Kidney (tissue), 14 donors: ENCODE data around the gene DNAH17. TPM values are rescaled to one million over a fixed set of nuclear protein-coding genes. Genes with fewer than 3 reads are reported as not detected.
"Not testable (repeated sequence)": the region's sequence is repeated elsewhere in the genome, so short reads cannot be mapped to it uniquely, and the experiment has no call there.

ENCODE experiments used
- DNase-seq, 5 donors: peaks; one replicate each; pipeline ENCODE4 v3.0.0-alpha.2; 2013 to 2020
- FAIRE-seq: peaks from 2 replicates; lab custom pipeline; 2012; peaks lifted over from hg19 to GRCh38; lab: Jason Lieb, UNC
- H3K27ac ChIP-seq, 2 donors: one replicate each; pipeline ENCODE4 v1.7.0; 2013; ENCODE audit warnings: low read depth in 2 of 2, low read length in 2 of 2, inconsistent platforms in 1 of 2
- H3K27me3 ChIP-seq: one replicate; pipeline ENCODE4 v1.7.1; 2013; ENCODE audit warnings: low read length, inconsistent platforms; ENCODE audit not compliant: control insufficient read depth, insufficient read depth
- H3K36me3 ChIP-seq, 3 donors: one replicate each; pipeline versions ENCODE4 v1.7.0 to v1.7.1; 2013; ENCODE audit warnings: low read length in 3 of 3, control low read depth in 1 of 3, inconsistent platforms in 1 of 3; ENCODE audit not compliant: insufficient read depth in 3 of 3, control insufficient read depth in 2 of 3
- H3K4me1 ChIP-seq, 3 donors: one replicate each; pipeline versions ENCODE4 v1.7.0 to v1.7.1; 2013; ENCODE audit warnings: low read length in 3 of 3, inconsistent platforms in 1 of 3, low read depth in 1 of 3; ENCODE audit not compliant: control insufficient read depth in 2 of 3, insufficient read depth in 2 of 3
- H3K4me3 ChIP-seq, 3 donors: one replicate each; pipeline versions ENCODE4 v1.7.0 to v1.8.1; 2013; ENCODE audit warnings: low read length in 3 of 3, control low read depth in 1 of 3, inconsistent platforms in 1 of 3
- H3K9ac ChIP-seq, 3 donors: one replicate each; pipeline versions ENCODE4 v1.7.0 to v1.7.1; 2013; ENCODE audit warnings: low read length in 3 of 3, control low read depth in 1 of 3, inconsistent platforms in 1 of 3
- H3K9me3 ChIP-seq, 3 donors: one replicate each; pipeline versions ENCODE4 v1.7.0 to v1.7.1; 2013; ENCODE audit warnings: low read length in 3 of 3, control low read depth in 1 of 3, inconsistent platforms in 1 of 3; ENCODE audit not compliant: control insufficient read depth in 2 of 3, insufficient read depth in 1 of 3
- CTCF ChIP-seq: IDR thresholded peaks from 3 replicates; pipeline ENCODE4 v1.5.1; 2012; ENCODE audit warnings: mild to moderate bottlenecking, moderate library complexity, borderline replicate concordance; ENCODE audit not compliant: insufficient read depth; ENCODE audit errors: extremely low read depth
- intact Hi-C: fragments of 100-400 bp; cut with DNase I; formaldehyde crosslinking; loops from one replicate; pipeline ENCODE4 v1.11.1; 2022
- polyA plus RNA-seq: library from polyadenylated mRNA; stranded (reverse); fragments of 350-450 nt; fragmentation: Illumina TruSeq; extraction: RNeasy Lipid Tissue Mini Kit (QIAGEN cat#74804); gene quantifications from one replicate; pipeline ENCODE4 v1.2.3, GENCODE V29; 2014; ENCODE audit warnings: low read depth, low replicate concordance; ENCODE audit not compliant: insufficient read depth
- total RNA-seq: library from RNA; stranded (reverse); fragmentation: NEBNext Ultra II Directional; extraction: Animal tissue kit (Norgen Biotek cat#: 25700); gene quantifications from one replicate; pipeline ENCODE4 v1.2.1, GENCODE V29; 2021
- donor health status: control.
- donor health status: control.
- donor health status: control.
- donor health status: control.
- donor health status: control.
- donor health status: DM: yes; HTN: yes; CAD: no.
- donor health status: Normal renal cell carcinoma (clear cell type).

Gene DNAH17
- total and polyA plus RNA-seq, 2 donors from 2014 or later = 0.09 to 0.17 TPM

- no peak overlapping the region for H3K9ac ChIP-seq
- H3K36me3 ChIP-seq = no peaks in the 10 kb centered on the region
- intact Hi-C loops = no loop called here
- no peak overlapping the region for H3K4me3 ChIP-seq
- no peaks in the 10 kb centered on the region for H3K27me3 ChIP-seq
- H3K9me3 ChIP-seq = no peaks in the 10 kb centered on the region
- no peak for TF ChIP-seq CTCF
- DNase-seq (peak in 1 of 5 donors; percentile 32), FAIRE-seq (no peak)
- H3K27ac ChIP-seq = no peak overlapping the region
- no peaks in the 10 kb centered on the region for H3K4me1 ChIP-seq
Observed at GRCh38 chr17:78504156-78504925, 72.9 kb downstream of the DNAH17 start.

- H3K4me1 ChIP-seq, H3K27me3 ChIP-seq, H3K27ac ChIP-seq, H3K36me3 ChIP-seq, H3K9ac ChIP-seq, H3K4me3 ChIP-seq, intact Hi-C loops, FAIRE-seq, H3K9me3 ChIP-seq: not testable (repeated sequence)
- peak in 1 of 5 donors; percentile 54 for DNase-seq
Observed at GRCh38 chr17:78503388-78503787, 73.8 kb downstream of the DNAH17 start.

DNA sequence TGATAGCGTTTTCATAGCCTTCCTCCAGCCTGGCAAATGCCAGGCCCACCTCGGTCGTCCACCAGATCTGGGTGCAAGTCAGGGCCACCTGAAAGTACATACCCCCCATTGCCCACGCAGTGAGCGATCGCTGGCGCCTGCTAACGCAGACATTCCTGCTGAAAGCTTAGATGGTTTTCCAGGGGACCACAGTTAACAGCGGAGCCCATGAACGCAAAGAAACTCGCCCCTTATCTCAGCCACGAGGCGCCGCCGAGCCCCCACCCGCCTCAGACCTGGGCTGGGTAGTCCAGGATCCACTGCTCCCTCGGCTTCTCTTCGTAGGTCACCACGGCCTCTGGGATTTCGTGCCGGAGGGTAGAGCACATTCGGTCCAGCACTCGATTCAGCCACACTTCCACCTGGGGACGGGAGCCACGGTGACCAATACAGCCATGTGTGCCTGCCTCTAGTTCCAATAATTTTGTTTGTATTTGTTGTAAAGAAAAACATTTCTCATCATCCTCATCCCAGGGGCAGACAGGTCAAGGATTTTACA, 74.5 kb downstream of the DNAH17 start:
- Histone ChIP-seq H3K27me3 (no peaks in the 10 kb centered on the region), H3K9ac (no peak overlapping the region), H3K4me1 (no peaks in the 10 kb centered on the region), H3K36me3 (no peaks in the 10 kb centered on the region), H3K9me3 (no peaks in the 10 kb centered on the region), H3K4me3 (no peak overlapping the region), H3K27ac (no peak overlapping the region)
- DNase-seq (peak in 1 of 5 donors; percentile 48), FAIRE-seq (no peak)
- TF ChIP-seq CTCF = no peak
- intact Hi-C loops = no loop called here

DNA sequence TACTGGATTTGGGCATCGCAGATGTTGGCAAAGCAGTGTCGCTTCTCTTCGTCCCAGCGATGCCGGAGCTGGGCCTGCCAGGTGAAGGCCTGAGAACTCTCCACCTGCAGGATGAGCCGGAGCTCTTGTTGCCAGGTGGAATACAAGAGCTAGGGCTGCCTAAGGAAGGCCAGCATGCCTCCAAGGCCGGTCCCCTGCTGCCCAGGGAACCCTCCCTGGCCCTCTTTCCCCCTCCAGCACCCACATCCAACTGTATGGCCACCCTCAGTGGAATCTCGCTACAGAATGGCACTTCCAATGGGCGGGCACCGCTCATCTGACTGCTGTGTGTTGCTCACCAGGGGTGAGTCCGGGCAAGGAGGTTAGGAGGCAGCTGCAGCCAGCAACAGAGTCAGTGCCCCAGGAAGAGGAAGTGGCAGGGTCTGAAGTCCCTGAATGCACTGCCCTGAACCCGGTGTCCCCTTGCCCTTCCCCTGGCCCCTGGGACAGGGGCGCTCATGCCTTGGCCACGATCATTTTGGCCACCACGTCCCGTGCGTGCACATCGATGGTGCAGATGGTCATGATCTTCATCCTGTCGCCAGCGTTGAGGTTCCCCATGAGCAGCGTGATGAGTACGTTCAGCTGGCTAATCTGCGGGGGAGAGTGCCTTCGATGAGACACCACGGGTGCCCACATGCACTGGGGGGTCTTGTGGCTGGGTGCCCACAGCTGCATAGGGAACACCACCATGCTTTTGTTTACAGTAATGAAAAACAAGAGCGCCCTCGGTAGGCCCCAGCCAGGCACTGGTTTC, 75.8 kb downstream of the DNAH17 start:
- no peaks in the 10 kb centered on the region for H3K4me1 ChIP-seq
- no peaks in the 10 kb centered on the region for H3K9me3 ChIP-seq
- DNase-seq (peak in 1 of 5 donors; percentile 63), FAIRE-seq (no peak)
- no peak overlapping the region for H3K9ac ChIP-seq
- H3K36me3 ChIP-seq = no peaks in the 10 kb centered on the region
- no peaks in the 10 kb centered on the region for H3K27me3 ChIP-seq
- no peak for TF ChIP-seq CTCF
- H3K27ac ChIP-seq = no peak overlapping the region
- intact Hi-C loops = no loop called here
- no peak overlapping the region for H3K4me3 ChIP-seq
